22Rv1 (cell line): ENCODE data around the gene UGT1A4.

Source experiments
- H3K27ac ChIP-seq: fragments of 450-650 bp; 2 replicates; pipeline ENCODE4 v1.5.1; 2017
- ZFX ChIP-seq: fragments of 450-650 bp; IDR thresholded peaks from 2 replicates; pipeline ENCODE4 v1.6.1; 2017; ENCODE audit warnings: antibody characterized with exemption, borderline replicate concordance
- TF ChIP-seq, protein P1 (sequence below): fragments of 450-650 bp; IDR thresholded peaks from 2 replicates; pipeline ENCODE4 v1.5.1; 2017; ENCODE audit warnings: mild to moderate bottlenecking

Gene UGT1A4

DNA sequence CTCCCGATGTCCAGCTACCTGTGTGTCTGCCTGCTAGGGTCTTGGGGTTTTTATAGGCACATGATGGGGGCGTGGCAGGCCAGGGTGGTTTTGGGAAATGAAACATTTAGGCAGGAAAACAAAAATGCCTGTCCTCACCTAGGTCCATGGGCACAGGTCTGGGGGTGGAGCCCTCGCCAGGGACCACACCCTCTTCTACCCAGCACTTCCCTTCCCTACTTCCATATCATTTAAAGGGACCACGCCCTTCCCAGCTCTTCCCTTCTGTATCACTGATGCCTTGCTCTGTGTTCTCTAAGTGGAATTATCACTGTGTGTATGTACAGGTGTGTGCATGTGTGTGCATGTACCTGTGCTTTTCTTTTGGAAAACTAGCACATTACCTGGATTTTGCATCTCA lies 47.9 kb downstream of the UGT1A4 start:
- no peak overlapping the region for H3K27ac ChIP-seq
- TF ChIP-seq, protein P1, sequence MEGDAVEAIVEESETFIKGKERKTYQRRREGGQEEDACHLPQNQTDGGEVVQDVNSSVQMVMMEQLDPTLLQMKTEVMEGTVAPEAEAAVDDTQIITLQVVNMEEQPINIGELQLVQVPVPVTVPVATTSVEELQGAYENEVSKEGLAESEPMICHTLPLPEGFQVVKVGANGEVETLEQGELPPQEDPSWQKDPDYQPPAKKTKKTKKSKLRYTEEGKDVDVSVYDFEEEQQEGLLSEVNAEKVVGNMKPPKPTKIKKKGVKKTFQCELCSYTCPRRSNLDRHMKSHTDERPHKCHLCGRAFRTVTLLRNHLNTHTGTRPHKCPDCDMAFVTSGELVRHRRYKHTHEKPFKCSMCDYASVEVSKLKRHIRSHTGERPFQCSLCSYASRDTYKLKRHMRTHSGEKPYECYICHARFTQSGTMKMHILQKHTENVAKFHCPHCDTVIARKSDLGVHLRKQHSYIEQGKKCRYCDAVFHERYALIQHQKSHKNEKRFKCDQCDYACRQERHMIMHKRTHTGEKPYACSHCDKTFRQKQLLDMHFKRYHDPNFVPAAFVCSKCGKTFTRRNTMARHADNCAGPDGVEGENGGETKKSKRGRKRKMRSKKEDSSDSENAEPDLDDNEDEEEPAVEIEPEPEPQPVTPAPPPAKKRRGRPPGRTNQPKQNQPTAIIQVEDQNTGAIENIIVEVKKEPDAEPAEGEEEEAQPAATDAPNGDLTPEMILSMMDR: no peak
- TF ChIP-seq ZFX: no peak

DNA sequence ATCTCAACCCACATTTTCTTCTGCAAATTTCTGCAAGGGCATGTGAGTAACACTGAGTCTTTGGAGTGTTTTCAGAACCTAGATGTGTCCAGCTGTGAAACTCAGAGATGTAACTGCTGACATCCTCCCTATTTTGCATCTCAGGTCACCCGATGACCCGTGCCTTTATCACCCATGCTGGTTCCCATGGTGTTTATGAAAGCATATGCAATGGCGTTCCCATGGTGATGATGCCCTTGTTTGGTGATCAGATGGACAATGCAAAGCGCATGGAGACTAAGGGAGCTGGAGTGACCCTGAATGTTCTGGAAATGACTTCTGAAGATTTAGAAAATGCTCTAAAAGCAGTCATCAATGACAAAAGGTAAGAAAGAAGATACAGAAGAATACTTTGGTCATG lies 49.5 kb downstream of the UGT1A4 start:
- TF ChIP-seq ZFX: no peak
- TF ChIP-seq, protein P1: no peak
- no peak overlapping the region for H3K27ac ChIP-seq

DNA sequence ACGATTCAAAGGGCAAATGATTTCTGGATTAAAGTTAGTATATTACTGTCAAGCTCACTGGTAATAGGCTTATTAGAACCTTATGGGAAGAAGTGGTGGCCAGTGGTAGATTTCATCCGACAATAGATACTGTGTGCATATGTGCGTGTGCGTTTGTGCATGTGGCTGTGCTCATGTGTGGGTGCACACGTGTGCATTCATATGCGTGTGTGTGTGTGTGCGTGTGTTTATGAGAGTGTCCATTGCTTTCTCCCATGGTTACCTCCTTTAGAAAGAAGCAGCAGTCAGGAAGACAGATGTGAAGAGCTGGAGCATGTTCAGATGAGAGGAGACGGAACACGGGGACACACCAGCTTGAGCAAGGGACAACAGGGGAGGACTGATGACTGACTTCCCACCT lies 50.7 kb downstream of the UGT1A4 start:
- H3K27ac ChIP-seq: no peak overlapping the region
- TF ChIP-seq, protein P1: no peak
- TF ChIP-seq ZFX: no peak

DNA sequence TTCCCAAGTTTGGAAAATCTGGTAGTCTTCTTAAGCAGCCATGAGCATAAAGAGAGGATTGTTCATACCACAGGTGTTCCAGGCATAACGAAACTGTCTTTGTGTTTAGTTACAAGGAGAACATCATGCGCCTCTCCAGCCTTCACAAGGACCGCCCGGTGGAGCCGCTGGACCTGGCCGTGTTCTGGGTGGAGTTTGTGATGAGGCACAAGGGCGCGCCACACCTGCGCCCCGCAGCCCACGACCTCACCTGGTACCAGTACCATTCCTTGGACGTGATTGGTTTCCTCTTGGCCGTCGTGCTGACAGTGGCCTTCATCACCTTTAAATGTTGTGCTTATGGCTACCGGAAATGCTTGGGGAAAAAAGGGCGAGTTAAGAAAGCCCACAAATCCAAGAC lies 53.6 kb downstream of the UGT1A4 start:
- H3K27ac ChIP-seq: no peak overlapping the region
- TF ChIP-seq, protein P1: no peak
- no peak for TF ChIP-seq ZFX

DNA sequence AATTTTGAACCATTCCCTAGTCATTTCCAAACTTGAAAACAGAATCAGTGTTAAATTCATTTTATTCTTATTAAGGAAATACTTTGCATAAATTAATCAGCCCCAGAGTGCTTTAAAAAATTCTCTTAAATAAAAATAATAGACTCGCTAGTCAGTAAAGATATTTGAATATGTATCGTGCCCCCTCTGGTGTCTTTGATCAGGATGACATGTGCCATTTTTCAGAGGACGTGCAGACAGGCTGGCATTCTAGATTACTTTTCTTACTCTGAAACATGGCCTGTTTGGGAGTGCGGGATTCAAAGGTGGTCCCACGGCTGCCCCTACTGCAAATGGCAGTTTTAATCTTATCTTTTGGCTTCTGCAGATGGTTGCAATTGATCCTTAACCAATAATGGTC lies 54.0 kb downstream of the UGT1A4 start:
- TF ChIP-seq ZFX: no peak
- TF ChIP-seq, protein P1: no peak
- H3K27ac ChIP-seq: no peak overlapping the region

DNA sequence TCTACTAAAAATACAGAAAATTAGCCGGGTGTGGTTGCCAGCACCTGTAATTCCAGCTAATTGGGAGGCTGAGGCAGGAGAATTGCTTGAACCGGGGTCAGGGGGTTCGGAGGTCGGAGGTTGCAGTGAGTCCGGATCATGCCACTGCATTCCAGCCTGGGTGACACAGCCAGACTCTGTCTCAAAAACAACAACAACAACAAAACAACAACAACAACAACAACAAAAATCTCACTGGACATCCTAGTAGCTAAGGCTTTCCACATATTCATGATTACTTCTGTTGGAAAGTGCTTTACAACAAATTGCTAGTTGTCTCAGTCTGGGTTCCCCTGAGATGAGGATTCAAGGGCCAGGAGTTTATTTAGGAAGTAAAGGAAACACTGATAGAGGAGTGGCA lies 55.3 kb downstream of the UGT1A4 start:
- no peak overlapping the region for H3K27ac ChIP-seq
- TF ChIP-seq, protein P1: no peak
- no peak for TF ChIP-seq ZFX

DNA sequence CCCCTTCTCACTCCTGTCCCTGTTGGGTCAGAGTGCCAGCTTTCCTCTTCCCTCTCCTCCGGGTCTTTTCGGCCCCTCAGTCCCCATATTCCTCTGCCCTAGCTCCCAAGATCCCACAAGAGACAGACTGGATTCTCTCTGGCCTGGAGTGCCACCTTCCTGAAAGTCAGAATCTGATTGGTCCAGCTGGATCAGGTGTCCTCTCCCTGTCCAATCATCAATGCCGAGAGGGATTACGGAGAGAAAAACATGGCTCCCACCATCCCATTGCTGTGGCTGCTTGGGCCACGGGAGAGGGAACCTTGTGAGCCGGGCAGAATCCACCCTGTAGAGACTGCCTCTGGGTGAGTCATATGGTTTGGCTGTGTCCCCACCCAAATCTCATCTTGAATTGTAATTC lies 56.9 kb downstream of the UGT1A4 start:
- TF ChIP-seq ZFX: no peak
- TF ChIP-seq, protein P1: no peak
- no peak overlapping the region for H3K27ac ChIP-seq
